ENCODE data around the gene RCAN2. TPM values are rescaled to one million over a fixed set of nuclear protein-coding genes. Genes with fewer than 3 reads are reported as not detected.

RCAN2 gene
- total RNA-seq, 1 donor from 2014 or later: 11.7 TPM

GRCh38 chr6:46315589-46315988 is 175.7 kb downstream of the RCAN2 start:
- no peak overlapping the region for H3K27ac ChIP-seq
- no peaks in the 10 kb centered on the region for H3K9me3 ChIP-seq
- no peaks in the 10 kb centered on the region for H3K27me3 ChIP-seq
- no peak overlapping the region for H3K4me3 ChIP-seq
- H3K36me3 ChIP-seq: no peaks in the 10 kb centered on the region
- intact Hi-C loops (cut with DNase I): no loop called here
- no peak for TF ChIP-seq CTCF (IDR thresholded peaks at IDR 0.05)
- DNase-seq (no peak), ATAC-seq (no peak)
- H3K4me1 ChIP-seq: no peaks in the 10 kb centered on the region

- no peaks in the 10 kb centered on the region for H3K27me3 ChIP-seq
- no peak overlapping the region for H3K4me3 ChIP-seq
- DNase-seq (no peak), ATAC-seq (no peak)
- no peaks in the 10 kb centered on the region for H3K9me3 ChIP-seq
- TF ChIP-seq CTCF (IDR thresholded peaks at IDR 0.05): no peak
- H3K36me3 ChIP-seq: no peaks in the 10 kb centered on the region
- intact Hi-C loops (cut with DNase I): no loop called here
- H3K4me1 ChIP-seq: no peaks in the 10 kb centered on the region
- no peak overlapping the region for H3K27ac ChIP-seq
Measured at GRCh38 chr6:46312654-46313053, 178.6 kb downstream of the RCAN2 start.

GRCh38 chr6:46310196-46310595 is 181.1 kb downstream of the RCAN2 start:
- H3K36me3 ChIP-seq: no peaks in the 10 kb centered on the region
- no peaks in the 10 kb centered on the region for H3K4me1 ChIP-seq
- H3K27me3 ChIP-seq: no peaks in the 10 kb centered on the region
- no peaks in the 10 kb centered on the region for H3K9me3 ChIP-seq
- intact Hi-C loops (cut with DNase I): no loop called here
- ATAC-seq (no peak), DNase-seq (no peak)
- H3K27ac ChIP-seq: no peak overlapping the region
- no peak for TF ChIP-seq CTCF (IDR thresholded peaks at IDR 0.05)
- H3K4me3 ChIP-seq: no peak overlapping the region

- H3K4me3 ChIP-seq: no peak overlapping the region
- TF ChIP-seq CTCF (IDR thresholded peaks at IDR 0.05): no peak
- intact Hi-C loops (cut with DNase I): no loop called here
Measured at GRCh38 chr6:46306431-46306830, 184.8 kb downstream of the RCAN2 start.

GRCh38 chr6:46305833-46306232 is 185.4 kb downstream of the RCAN2 start:
- DNase-seq: no peak
- Histone ChIP-seq H3K4me1 (no peaks in the 10 kb centered on the region), H3K9me3 (no peaks in the 10 kb centered on the region), H3K27ac (no peak overlapping the region), H3K4me3 (no peak overlapping the region), H3K27me3 (no peaks in the 10 kb centered on the region), H3K36me3 (no peaks in the 10 kb centered on the region)
- ATAC-seq: no peak
- intact Hi-C loops (cut with DNase I): no loop called here
- TF ChIP-seq CTCF (IDR thresholded peaks at IDR 0.05): no peak

More at GRCh38 chr6:46306431-46306830, 184.8 kb downstream of the RCAN2 start:
- Histone ChIP-seq H3K9me3 (no peaks in the 10 kb centered on the region), H3K27me3 (no peaks in the 10 kb centered on the region), H3K27ac (no peak overlapping the region), H3K36me3 (no peaks in the 10 kb centered on the region), H3K4me1 (no peaks in the 10 kb centered on the region)
- ATAC-seq (no peak), DNase-seq (no peak)

- H3K4me3 ChIP-seq: no peak overlapping the region
- H3K36me3 ChIP-seq: no peaks in the 10 kb centered on the region
- no peak overlapping the region for H3K27ac ChIP-seq
- H3K4me1 ChIP-seq: no peaks in the 10 kb centered on the region
- ATAC-seq: no peak
- H3K9me3 ChIP-seq: no peaks in the 10 kb centered on the region
- intact Hi-C loops (cut with DNase I): no loop called here
- no peak for TF ChIP-seq CTCF (IDR thresholded peaks at IDR 0.05)
- no peaks in the 10 kb centered on the region for H3K27me3 ChIP-seq
- DNase-seq: no peak
Measured at GRCh38 chr6:46305236-46305635, 186.0 kb downstream of the RCAN2 start.

Data from upper lobe of right lung (tissue), 1 donor.